ENCODE data around the gene RHOT2.

RHOT2 gene

GRCh38 chr16:669666-670065 lies 1.7 kb downstream of the RHOT2 start:
- DNase-seq (ENCODE audit: low read depth, low spot score): no peak

GRCh38 chr16:670485-671352 lies 2.8 kb downstream of the RHOT2 start:
- no peak for DNase-seq (ENCODE audit: low read depth, low spot score)

- no peak for DNase-seq (ENCODE audit: low read depth, low spot score)
Observed at GRCh38 chr16:671353-672131, 3.6 kb downstream of the RHOT2 start.

GRCh38 chr16:672371-672770 lies 4.4 kb downstream of the RHOT2 start:
- DNase-seq (ENCODE audit: low read depth, low spot score): no peak

- no peak for DNase-seq (ENCODE audit: low read depth, low spot score)
Observed at GRCh38 chr16:672851-673250, 4.9 kb downstream of the RHOT2 start.

GRCh38 chr16:673399-673991 lies 5.6 kb downstream of the RHOT2 start:
- no peak for DNase-seq (ENCODE audit: low read depth, low spot score)

GRCh38 chr16:674214-674881 lies 6.4 kb downstream of the RHOT2 start:
- DNase-seq (ENCODE audit: low read depth, low spot score): no peak

GRCh38 chr16:674968-675883 lies 7.3 kb downstream of the RHOT2 start, which contains the start of gene RHBDL1:
TSS of gene RHBDL1 (plus strand) at chr16:675671. CDS start at chr16:675791, 120 bp downstream.
- no peak for DNase-seq (ENCODE audit: low read depth, low spot score)

- DNase-seq (ENCODE audit: low read depth, low spot score): no peak
Observed at GRCh38 chr16:675884-676564, 8.1 kb downstream of the RHOT2 start.

- no peak for DNase-seq (ENCODE audit: low read depth, low spot score)
Observed at GRCh38 chr16:676565-676902, 8.6 kb downstream of the RHOT2 start.

- DNase-seq (ENCODE audit: low read depth, low spot score): no peak
Observed at GRCh38 chr16:676913-677312, 9.0 kb downstream of the RHOT2 start.

GRCh38 chr16:677316-678190 lies 9.6 kb downstream of the RHOT2 start:
- DNase-seq (ENCODE audit: low read depth, low spot score): no peak

- DNase-seq (ENCODE audit: low read depth, low spot score): no peak
Observed at GRCh38 chr16:678209-678857, 10.4 kb downstream of the RHOT2 start.

- DNase-seq (ENCODE audit: low read depth, low spot score): no peak
Observed at GRCh38 chr16:678858-679813, 11.2 kb downstream of the RHOT2 start.

GRCh38 chr16:679814-680624 lies 12.1 kb downstream of the RHOT2 start, which contains the start of gene STUB1:
TSS of gene STUB1 (plus strand) at chr16:680410. CDS start at chr16:680526, 116 bp downstream.
- DNase-seq (ENCODE audit: low read depth, low spot score): peak; percentile 73

GRCh38 chr16:680625-680945 lies 12.7 kb downstream of the RHOT2 start:
- no peak for DNase-seq (ENCODE audit: low read depth, low spot score)
